NOMO-1 treated with dmso at 0.1 percent for 144 hours (cell line): ENCODE measurements around the gene PRM3.
A peak's percentile ranks its signal among the peaks of the same experiment; 100 is the strongest.

Source experiments
- DNase-seq: peaks from one replicate; lab custom pipeline; 2025; ENCODE audit not compliant: unreplicated experiment; lab: John Stamatoyannopoulos, UW

The PRM3 gene

GRCh38 chr16:11259655-11260595 is 13.5 kb downstream of the PRM3 start:
- no peak for DNase-seq

GRCh38 chr16:11258553-11259492 is 14.6 kb downstream of the PRM3 start:
- DNase-seq: no peak

- DNase-seq: peak; percentile 43
These were observed 16.1 kb downstream of the PRM3 start for GRCh38 chr16:11257131-11257938.

GRCh38 chr16:11256661-11257130 is 16.7 kb downstream of the PRM3 start:
- DNase-seq: no peak

GRCh38 chr16:11255737-11256660 is 17.4 kb downstream of the PRM3 start, which contains the start of gene SOCS1:
Gene SOCS1 (minus strand): TSS chr16:11256204. CDS start chr16:11255478, 726 bp downstream.
- peak; percentile 75 for DNase-seq

GRCh38 chr16:11254913-11255736 is 18.3 kb downstream of the PRM3 start:
- DNase-seq: peak; percentile 21

GRCh38 chr16:11253995-11254912 is 19.2 kb downstream of the PRM3 start:
- DNase-seq: no peak

- no peak for DNase-seq
These were observed 20.1 kb downstream of the PRM3 start for GRCh38 chr16:11253009-11253994.

GRCh38 chr16:11252482-11252931 is 20.9 kb downstream of the PRM3 start:
- DNase-seq: no peak

- no peak for DNase-seq
These were observed 21.6 kb downstream of the PRM3 start for GRCh38 chr16:11251525-11252481.

GRCh38 chr16:11250786-11251524 is 22.5 kb downstream of the PRM3 start:
- no peak for DNase-seq

- no peak for DNase-seq
These were observed 23.2 kb downstream of the PRM3 start for GRCh38 chr16:11250091-11250785.

- DNase-seq: no peak
These were observed 24.0 kb downstream of the PRM3 start for GRCh38 chr16:11249233-11250061.
